Thymus (tissue), 11 donors: ENCODE results near the gene ODF2L. TPM values are rescaled to one million over a fixed set of nuclear protein-coding genes. Genes with fewer than 3 reads are reported as not detected.
"Not testable (repeated sequence)": the region's sequence is repeated elsewhere in the genome, so short reads cannot be mapped to it uniquely, and the experiment has no call there.

ENCODE experiments used
- DNase-seq, 9 donors: peaks; one replicate each; pipeline ENCODE4 v3.0.0-alpha.2; 2013; ENCODE audit warnings: low spot score in 9 of 9, low read depth in 6 of 9, missing footprints in 1 of 9
- H3K27ac ChIP-seq, 2 donors: one replicate each; pipeline ENCODE4 v1.5.1; 2013; ENCODE audit warnings: control low read depth in 1 of 2, low read depth in 1 of 2, low read length in 1 of 2, mild to moderate bottlenecking in 1 of 2, moderate library complexity in 1 of 2
- H3K27me3 ChIP-seq, 2 donors: one replicate each; pipeline ENCODE4 v1.5.1; 2013; ENCODE audit warnings: low read length in 1 of 2; ENCODE audit not compliant: control insufficient read depth in 2 of 2, insufficient read depth in 1 of 2
- H3K36me3 ChIP-seq, 2 donors: one replicate each; pipeline ENCODE4 v1.5.1; 2013; ENCODE audit warnings: low read length in 1 of 2, mild to moderate bottlenecking in 1 of 2, moderate library complexity in 1 of 2; ENCODE audit not compliant: control insufficient read depth in 2 of 2, insufficient read depth in 2 of 2
- H3K4me1 ChIP-seq, 2 donors: one replicate each; pipeline ENCODE4 v1.5.1; 2013; ENCODE audit warnings: low read length in 2 of 2; ENCODE audit not compliant: control insufficient read depth in 2 of 2, insufficient read depth in 2 of 2
- H3K4me3 ChIP-seq, 2 donors: one replicate each; pipeline ENCODE4 v1.5.1; 2013; ENCODE audit warnings: low read length in 2 of 2, control low read depth in 1 of 2, mild to moderate bottlenecking in 1 of 2
- H3K9me3 ChIP-seq, 2 donors: one replicate each; pipeline ENCODE4 v1.5.1; 2013; ENCODE audit warnings: low read length in 1 of 2, mild to moderate bottlenecking in 1 of 2; ENCODE audit not compliant: control insufficient read depth in 2 of 2, insufficient read depth in 1 of 2
- WGBS: extraction: QIAGEN DNeasy Blood & Tissue Kit; methylation state at CpG from one replicate; pipeline ENCODE4 v1.1.7; 2013; 5-methylcytosine and 5-hydroxymethylcytosine counted together
- polyA plus RNA-seq: library from polyadenylated mRNA; stranded (reverse); fragments of 200-250 nt; gene quantifications from one replicate; pipeline ENCODE4 v1.2.3, GENCODE V29; 2013
- total RNA-seq: library from RNA; stranded (reverse); fragments of 120-200 nt; gene quantifications from one replicate; pipeline ENCODE4 v1.2.4, GENCODE V29; 2013
- donor health status: healthy.

ODF2L gene
- total and polyA plus RNA-seq, 2 donors, result 38.8 to 131 TPM

DNA sequence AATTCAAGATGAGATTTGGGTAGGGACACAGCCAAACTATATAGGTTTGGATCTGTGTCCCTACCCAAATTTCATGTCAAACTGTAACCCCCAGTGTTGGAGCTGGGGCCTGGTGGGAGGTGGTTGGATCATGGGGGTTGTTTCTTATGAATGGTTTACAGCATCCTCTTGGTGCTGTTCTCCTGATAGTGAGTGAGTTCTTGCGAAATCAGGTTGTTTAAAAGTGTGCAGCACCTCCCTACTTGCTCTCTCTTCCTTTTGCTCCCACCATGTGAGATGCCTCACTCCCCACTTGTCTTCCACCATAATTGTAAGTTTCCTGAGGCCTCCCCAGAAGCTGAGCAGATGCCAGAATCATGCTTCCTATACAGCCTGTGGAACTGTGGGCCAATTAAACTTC, 17.3 kb downstream of the ODF2L start:
- DNase-seq, result no peak
- Histone ChIP-seq H3K27me3 (no peaks in the 10 kb centered on the region), H3K4me1 (no peaks in the 10 kb centered on the region), H3K27ac (no peak overlapping the region), H3K4me3 (no peak overlapping the region), H3K36me3 (peaks cover 16 to 32% of the 10 kb centered on the region in 2 donors), H3K9me3 (peaks cover 4 to 14% of the 10 kb centered on the region in 2 donors)
- 100% methylated on average over 1 of the region's 1 CpG for WGBS

DNA sequence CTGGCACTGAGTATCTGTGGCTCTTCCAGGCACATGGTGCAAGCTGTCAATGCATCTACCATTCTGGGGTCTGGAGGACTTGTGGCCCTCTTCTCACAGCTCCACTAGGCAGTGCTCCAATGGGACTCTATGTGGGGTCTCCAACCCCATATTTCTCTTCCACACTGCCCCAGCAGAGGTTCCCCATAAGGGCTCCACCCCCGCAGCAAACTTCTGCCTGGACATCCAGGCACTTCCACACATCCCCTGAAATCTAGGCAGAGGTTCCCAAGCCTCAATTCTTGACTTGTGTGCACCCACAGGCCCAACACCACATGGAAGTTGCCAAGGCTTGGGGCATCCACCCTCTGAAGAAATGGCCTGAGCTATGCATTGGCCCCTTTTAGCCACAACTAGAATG, 18.8 kb downstream of the ODF2L start:
- DNase-seq, result no peak
- Histone ChIP-seq H3K4me3 (no peak overlapping the region), H3K9me3 (peaks cover 4 to 14% of the 10 kb centered on the region in 2 donors), H3K36me3 (peaks cover 22 to 32% of the 10 kb centered on the region in 2 donors), H3K27ac (no peak overlapping the region), H3K4me1 (no peaks in the 10 kb centered on the region), H3K27me3 (no peaks in the 10 kb centered on the region)
- WGBS, result 95% methylated on average over 1 of the region's 1 CpG

DNA sequence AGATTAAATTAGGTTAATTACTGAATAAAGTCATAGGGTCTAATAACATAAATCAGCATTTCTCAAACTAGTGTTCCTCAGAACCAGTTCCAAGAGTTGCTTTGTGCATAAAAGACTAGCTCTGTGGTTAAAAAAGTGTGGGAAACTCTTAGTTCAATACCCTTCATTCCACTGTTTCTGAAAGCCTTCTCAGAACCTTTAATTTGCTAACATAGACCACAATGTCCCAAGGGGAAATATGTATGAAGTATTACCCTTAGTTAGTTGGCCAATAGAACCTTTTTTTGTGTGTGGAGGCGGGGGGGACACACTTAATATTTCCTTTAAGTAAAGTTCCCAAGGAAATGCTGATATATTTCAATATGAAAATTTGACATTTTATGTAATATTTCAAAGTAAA, 20.4 kb downstream of the ODF2L start:
- Histone ChIP-seq H3K9me3 (peaks cover 4 to 14% of the 10 kb centered on the region in 2 donors), H3K27ac (no peak overlapping the region), H3K4me1 (no peaks in the 10 kb centered on the region), H3K36me3 (peaks cover 22 to 32% of the 10 kb centered on the region in 2 donors), H3K4me3 (no peak overlapping the region), H3K27me3 (no peaks in the 10 kb centered on the region)
- WGBS, result 94% methylated on average over 1 of the region's 1 CpG
- DNase-seq, result no peak

DNA sequence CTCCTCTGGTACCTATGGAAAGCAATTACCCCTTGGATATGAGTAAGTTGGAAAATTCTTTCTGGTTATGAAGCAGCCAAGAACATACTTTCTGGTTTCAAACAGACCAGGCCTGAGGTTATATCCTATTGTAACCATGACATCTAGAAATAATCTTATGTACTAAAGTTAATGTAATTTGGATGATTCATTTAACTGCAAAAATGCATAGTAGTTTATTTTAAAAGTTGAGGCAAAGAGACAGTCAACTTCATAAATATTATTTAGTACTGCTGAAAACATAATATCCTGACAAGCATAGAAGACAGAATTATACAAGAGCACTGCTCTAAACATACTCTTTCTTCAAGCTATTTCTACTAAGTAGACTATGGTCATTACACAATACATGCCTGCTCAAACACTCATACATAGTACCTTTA, 25.5 kb downstream of the ODF2L start:
- H3K27me3 ChIP-seq, result no peaks in the 10 kb centered on the region
- no peaks in the 10 kb centered on the region for H3K9me3 ChIP-seq
- no peaks in the 10 kb centered on the region for H3K4me1 ChIP-seq
- no peak for DNase-seq
- H3K36me3 ChIP-seq, result peaks cover 6 to 8% of the 10 kb centered on the region in 2 donors
- no peak overlapping the region for H3K27ac ChIP-seq
- H3K4me3 ChIP-seq, result no peak overlapping the region

- H3K27me3 ChIP-seq, result no peaks in the 10 kb centered on the region
- H3K36me3 ChIP-seq, result peaks cover 5 to 7% of the 10 kb centered on the region in 2 donors
- H3K4me1 ChIP-seq, result no peaks in the 10 kb centered on the region
- H3K4me3 ChIP-seq, result no peak overlapping the region
- no peak overlapping the region for H3K27ac ChIP-seq
- DNase-seq, result no peak
- 97% methylated on average over 6 of the region's 6 CpGs for WGBS
- no peaks in the 10 kb centered on the region for H3K9me3 ChIP-seq
Measured at GRCh38 chr1:86365896-86366295, 30.2 kb downstream of the ODF2L start.

- H3K4me1 ChIP-seq, result no peaks in the 10 kb centered on the region
- 98% methylated on average over 4 of the region's 4 CpGs for WGBS
- H3K4me3 ChIP-seq, result no peak overlapping the region
- H3K27me3 ChIP-seq, result no peaks in the 10 kb centered on the region
- H3K9me3 ChIP-seq, result no peaks in the 10 kb centered on the region
- H3K36me3 ChIP-seq, result peaks cover 5 to 7% of the 10 kb centered on the region in 2 donors
- no peak for DNase-seq
- H3K27ac ChIP-seq, result no peak overlapping the region
Measured at GRCh38 chr1:86362807-86363206, 33.3 kb downstream of the ODF2L start.

DNA sequence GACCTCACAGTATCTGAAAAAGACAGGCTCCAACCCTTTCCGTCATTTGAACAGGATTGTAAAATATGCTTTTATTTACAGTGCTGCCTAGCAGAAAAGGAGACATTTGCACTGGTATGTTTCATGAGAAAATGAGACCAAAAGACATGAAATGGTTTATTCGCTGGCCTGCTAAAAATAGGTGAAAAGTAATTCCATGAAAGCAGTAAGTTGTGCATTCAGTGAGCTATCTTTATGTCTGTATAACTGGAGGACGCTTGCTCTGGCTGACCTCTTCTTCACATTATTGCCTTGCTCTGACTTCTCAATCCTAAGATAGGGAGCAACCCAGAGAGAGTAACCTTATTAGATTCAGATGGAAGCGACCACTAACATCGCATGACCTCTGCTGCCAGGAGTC, 38.3 kb downstream of the ODF2L start:
- Histone ChIP-seq H3K4me1 (no peaks in the 10 kb centered on the region), H3K27ac (no peak overlapping the region), H3K4me3 (no peak overlapping the region), H3K36me3 (peaks cover 16 to 29% of the 10 kb centered on the region in 2 donors), H3K9me3 (no peaks in the 10 kb centered on the region), H3K27me3 (no peaks in the 10 kb centered on the region)
- WGBS, result 98% methylated on average over 5 of the region's 5 CpGs
- DNase-seq, result no peak

- no peak for DNase-seq
- Histone ChIP-seq H3K4me1 (no peaks in the 10 kb centered on the region), H3K36me3 (peaks cover 14 to 28% of the 10 kb centered on the region in 2 donors), H3K9me3 (no peaks in the 10 kb centered on the region), H3K27me3 (no peaks in the 10 kb centered on the region), H3K4me3 (no peak overlapping the region), H3K27ac (no peak overlapping the region)
- WGBS, result 94% methylated on average over 10 of the region's 10 CpGs
Measured at GRCh38 chr1:86356247-86356646, 39.9 kb downstream of the ODF2L start.

DNA sequence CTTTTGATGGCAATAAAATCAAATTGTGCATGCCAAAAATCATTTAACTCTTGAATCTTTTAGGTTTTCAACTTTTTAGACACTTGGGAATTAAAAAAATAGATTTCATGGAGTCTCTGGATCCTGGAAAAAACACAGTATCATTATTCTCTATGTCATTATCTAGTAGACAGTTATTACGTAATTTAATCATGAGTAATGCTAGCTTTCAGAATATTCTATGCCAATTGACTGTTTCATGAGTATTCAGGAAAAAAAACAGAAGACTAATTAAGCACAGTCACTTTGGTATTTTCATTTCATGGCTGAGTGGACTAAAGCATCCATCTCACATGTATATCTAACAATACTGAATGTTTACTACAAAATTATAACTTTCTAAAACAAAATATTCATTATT, 44.0 kb downstream of the ODF2L start:
- DNase-seq, result no peak
- Histone ChIP-seq H3K9me3 (no peaks in the 10 kb centered on the region), H3K4me3 (no peak overlapping the region), H3K27me3 (no peaks in the 10 kb centered on the region), H3K27ac (no peak overlapping the region), H3K4me1 (no peaks in the 10 kb centered on the region), H3K36me3 (peaks cover 14 to 20% of the 10 kb centered on the region in 2 donors)
- 99% methylated on average over 1 of the region's 1 CpG for WGBS

GRCh38 chr1:86350230-86350629, 45.9 kb downstream of the ODF2L start:
- H3K27me3 ChIP-seq, H3K27ac ChIP-seq, DNase-seq, H3K4me1 ChIP-seq, H3K4me3 ChIP-seq, H3K9me3 ChIP-seq: not testable (repeated sequence)
- WGBS, result 98% methylated on average over 3 of the region's 3 CpGs
- peaks cover 9 to 18% of the 10 kb centered on the region in 2 donors for H3K36me3 ChIP-seq
